ENCODE results near the gene LYRM2.
A peak's percentile ranks its signal among the peaks of the same experiment; 100 is the strongest.
"Not testable (repeated sequence)": the region's sequence is repeated elsewhere in the genome, so short reads cannot be mapped to it uniquely, and the experiment has no call there.

LYRM2 gene

GRCh38 chr6:89644864-89645263 lies 6.3 kb upstream of the LYRM2 start:
- DNase-seq = no peak

GRCh38 chr6:89643406-89643805 lies 4.9 kb upstream of the LYRM2 start:
- DNase-seq = no peak

GRCh38 chr6:89642956-89643355 lies 4.4 kb upstream of the LYRM2 start:
- no peak for DNase-seq

- not testable (repeated sequence) for DNase-seq
These were observed 3.0 kb upstream of the LYRM2 start for GRCh38 chr6:89641581-89641980.

- peak; percentile 46 for DNase-seq
These were observed 2.3 kb upstream of the LYRM2 start for GRCh38 chr6:89640804-89641203.

GRCh38 chr6:89637960-89638319 lies 607 bp downstream of the LYRM2 start:
- DNase-seq = no peak

GRCh38 chr6:89636412-89636811 lies 2.1 kb downstream of the LYRM2 start:
- not testable (repeated sequence) for DNase-seq

- DNase-seq = no peak
These were observed 8.1 kb downstream of the LYRM2 start for GRCh38 chr6:89630488-89630887.

GRCh38 chr6:89623749-89624148 lies 14.8 kb downstream of the LYRM2 start:
- DNase-seq = no peak

- DNase-seq = no peak
These were observed 19.0 kb downstream of the LYRM2 start for GRCh38 chr6:89619567-89619966.

GRCh38 chr6:89618026-89618425 lies 20.5 kb downstream of the LYRM2 start:
- DNase-seq = no peak

- DNase-seq = no peak
These were observed 22.0 kb downstream of the LYRM2 start for GRCh38 chr6:89616531-89616930.

GRCh38 chr6:89615882-89616281 lies 22.7 kb downstream of the LYRM2 start:
- no peak for DNase-seq

GRCh38 chr6:89613790-89614189 lies 24.8 kb downstream of the LYRM2 start:
- no peak for DNase-seq

- no peak for DNase-seq
These were observed 26.4 kb downstream of the LYRM2 start for GRCh38 chr6:89612121-89612520.

GRCh38 chr6:89611666-89612065 lies 26.9 kb downstream of the LYRM2 start:
- no peak for DNase-seq

GRCh38 chr6:89610149-89610642 lies 28.4 kb downstream of the LYRM2 start:
- DNase-seq = no peak

- DNase-seq = no peak
These were observed 32.7 kb downstream of the LYRM2 start for GRCh38 chr6:89605861-89606260.

GRCh38 chr6:89604653-89605052 lies 33.9 kb downstream of the LYRM2 start:
- no peak for DNase-seq

GRCh38 chr6:89602166-89602565 lies 36.4 kb downstream of the LYRM2 start:
- DNase-seq = no peak

GRCh38 chr6:89599727-89600126 lies 38.8 kb downstream of the LYRM2 start:
- no peak for DNase-seq

GRCh38 chr6:89597988-89598387 lies 40.6 kb downstream of the LYRM2 start:
- DNase-seq = peak; percentile 78

- DNase-seq = no peak
These were observed 41.2 kb downstream of the LYRM2 start for GRCh38 chr6:89597372-89597771.

- no peak for DNase-seq
These were observed 42.1 kb downstream of the LYRM2 start for GRCh38 chr6:89596484-89596883.

- no peak for DNase-seq
These were observed 42.5 kb downstream of the LYRM2 start for GRCh38 chr6:89596056-89596455.

GRCh38 chr6:89591745-89592144 lies 46.8 kb downstream of the LYRM2 start:
- no peak for DNase-seq
